ENCODE measurements around the gene ANKRD24.

ANKRD24 gene

DNA sequence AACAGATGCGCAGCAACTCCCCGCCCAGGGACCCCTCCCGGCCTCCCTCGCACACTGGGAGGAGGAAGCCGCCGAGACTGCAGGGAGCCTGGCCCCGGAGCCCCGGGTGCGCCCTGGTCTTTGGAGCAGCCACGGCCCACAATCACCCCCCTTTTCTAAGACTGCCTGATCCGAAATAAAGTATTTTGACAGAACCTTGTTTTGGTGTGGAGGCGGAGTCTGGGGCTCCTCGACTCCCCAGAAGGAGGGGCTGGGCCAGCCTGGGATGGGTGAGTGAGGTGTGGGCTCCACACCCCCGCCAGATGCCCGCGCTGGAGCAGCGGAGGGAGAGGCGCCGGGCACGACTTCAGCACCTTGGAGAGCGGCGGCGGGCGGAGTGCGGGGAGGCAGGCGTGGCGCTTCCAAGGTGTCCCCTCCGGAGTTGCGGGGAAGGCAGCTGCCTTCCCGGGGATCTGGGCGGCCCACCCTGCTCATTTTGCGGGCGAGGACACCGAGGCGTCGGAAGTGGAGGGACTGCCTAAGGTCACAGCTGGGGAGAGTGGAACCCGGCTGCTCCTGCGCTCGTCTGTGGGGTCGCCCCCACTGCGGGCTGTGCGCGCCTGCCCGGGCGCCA, 9.5 kb upstream of the ANKRD24 start:
- H3K27me3 ChIP-seq (replicated peaks; ENCODE audit: control insufficient read depth, insufficient read depth, low read length, poor library complexity, severe bottlenecking), result no peaks in the 10 kb centered on the region
- H3K9me3 ChIP-seq (ENCODE audit: control insufficient read depth, low read length), result no peaks in the 10 kb centered on the region
- H3K4me1 ChIP-seq (ENCODE audit: control insufficient read depth, insufficient read depth, low read length, poor library complexity, severe bottlenecking), result peaks cover 3% of the 10 kb centered on the region
- no peak overlapping the region for H3K4me3 ChIP-seq (ENCODE audit: insufficient read depth, low read depth, low read length, poor library complexity, severe bottlenecking)
- no peak overlapping the region for H3K27ac ChIP-seq (ENCODE audit: insufficient read depth, low read length, poor library complexity, severe bottlenecking)
- DNase-seq, result peak; percentile 41 to 53 (median 44)
- H3K36me3 ChIP-seq (ENCODE audit: control insufficient read depth, insufficient read depth, low read length), result peaks cover 16% of the 10 kb centered on the region

DNA sequence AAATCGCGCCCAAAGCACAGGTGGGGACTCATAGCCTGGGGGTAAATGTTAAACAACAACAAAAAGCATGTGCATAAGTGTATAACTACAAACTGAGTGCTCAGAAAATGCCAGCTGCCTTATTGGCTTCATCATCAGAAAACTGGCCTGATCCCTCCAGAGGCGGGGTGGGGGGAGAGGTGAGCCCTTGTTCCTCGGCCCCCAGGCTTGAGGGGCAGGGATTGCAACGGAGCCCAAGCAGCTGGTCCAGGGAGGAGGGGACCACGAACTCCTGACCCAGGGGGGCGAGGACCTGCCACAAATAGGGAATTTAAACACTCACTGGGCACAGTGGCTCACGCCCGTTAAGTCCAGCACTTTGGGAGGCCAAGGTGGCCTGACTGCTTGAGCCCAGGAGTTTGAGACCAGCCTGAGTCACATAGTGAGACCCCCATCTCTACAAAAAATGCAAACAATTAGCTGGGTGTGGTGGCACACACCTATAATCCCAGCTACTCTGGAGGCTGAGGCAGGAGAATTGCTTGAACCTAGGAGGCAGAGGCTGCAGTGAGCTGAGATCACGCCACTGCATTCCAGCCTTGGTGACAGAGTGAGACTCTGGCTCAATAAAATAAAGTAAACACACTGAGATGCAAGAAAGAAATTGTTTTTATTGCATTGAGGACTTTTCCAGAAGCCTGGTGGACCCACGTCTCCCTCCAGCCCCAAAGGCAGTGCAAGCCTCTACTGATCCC, 8.8 kb upstream of the ANKRD24 start:
- DNase-seq, result no peak
- Histone ChIP-seq H3K36me3 (ENCODE audit: control insufficient read depth, insufficient read depth, low read length) (peaks cover 16% of the 10 kb centered on the region), H3K27me3 (replicated peaks; ENCODE audit: control insufficient read depth, insufficient read depth, low read length, poor library complexity, severe bottlenecking) (no peaks in the 10 kb centered on the region), H3K4me3 (ENCODE audit: insufficient read depth, low read depth, low read length, poor library complexity, severe bottlenecking) (no peak overlapping the region), H3K9me3 (ENCODE audit: control insufficient read depth, low read length) (no peaks in the 10 kb centered on the region), H3K4me1 (ENCODE audit: control insufficient read depth, insufficient read depth, low read length, poor library complexity, severe bottlenecking) (peaks cover 3% of the 10 kb centered on the region), H3K27ac (ENCODE audit: insufficient read depth, low read length, poor library complexity, severe bottlenecking) (no peak overlapping the region)

DNA sequence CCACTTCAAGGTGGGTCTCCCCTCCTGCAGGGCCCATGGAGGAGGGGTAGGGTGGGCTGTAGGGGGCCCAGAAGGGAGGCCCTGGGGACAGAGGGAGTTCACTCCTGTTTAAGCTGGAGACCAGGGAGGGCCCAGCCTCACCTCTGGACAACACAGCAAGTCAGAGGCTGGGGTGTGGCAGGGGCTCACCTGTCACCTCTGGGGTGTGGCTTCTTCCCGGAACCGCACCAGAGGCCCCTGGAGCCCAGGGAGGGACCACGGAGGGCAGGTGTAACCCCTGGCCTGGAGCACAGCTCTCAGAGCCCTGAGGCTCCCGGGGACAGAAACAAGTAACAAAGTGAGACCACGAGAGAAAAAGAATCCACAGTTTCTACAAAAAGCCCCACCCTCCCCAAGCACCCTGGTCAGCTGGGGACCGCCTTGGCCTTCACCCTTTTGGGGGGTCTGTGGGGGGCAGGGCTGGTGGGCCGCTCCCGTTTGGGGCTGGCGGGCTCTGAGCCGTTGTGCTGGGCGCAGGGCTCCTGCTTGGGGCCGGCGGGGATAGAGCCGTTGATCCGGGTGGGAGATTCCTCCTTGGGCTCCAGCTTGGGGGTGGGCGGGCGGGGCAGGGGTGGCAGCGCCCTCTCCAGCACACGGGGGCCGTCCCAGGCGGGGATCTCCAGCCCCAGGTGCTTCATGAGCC, 8.1 kb upstream of the ANKRD24 start:
- no peak for DNase-seq
- no peaks in the 10 kb centered on the region for H3K9me3 ChIP-seq (ENCODE audit: control insufficient read depth, low read length)
- peaks cover 16% of the 10 kb centered on the region for H3K36me3 ChIP-seq (ENCODE audit: control insufficient read depth, insufficient read depth, low read length)
- no peak overlapping the region for H3K4me3 ChIP-seq (ENCODE audit: insufficient read depth, low read depth, low read length, poor library complexity, severe bottlenecking)
- H3K27ac ChIP-seq (ENCODE audit: insufficient read depth, low read length, poor library complexity, severe bottlenecking), result no peak overlapping the region
- no peaks in the 10 kb centered on the region for H3K27me3 ChIP-seq (replicated peaks; ENCODE audit: control insufficient read depth, insufficient read depth, low read length, poor library complexity, severe bottlenecking)
- H3K4me1 ChIP-seq (ENCODE audit: control insufficient read depth, insufficient read depth, low read length, poor library complexity, severe bottlenecking), result peaks cover 3% of the 10 kb centered on the region

DNA sequence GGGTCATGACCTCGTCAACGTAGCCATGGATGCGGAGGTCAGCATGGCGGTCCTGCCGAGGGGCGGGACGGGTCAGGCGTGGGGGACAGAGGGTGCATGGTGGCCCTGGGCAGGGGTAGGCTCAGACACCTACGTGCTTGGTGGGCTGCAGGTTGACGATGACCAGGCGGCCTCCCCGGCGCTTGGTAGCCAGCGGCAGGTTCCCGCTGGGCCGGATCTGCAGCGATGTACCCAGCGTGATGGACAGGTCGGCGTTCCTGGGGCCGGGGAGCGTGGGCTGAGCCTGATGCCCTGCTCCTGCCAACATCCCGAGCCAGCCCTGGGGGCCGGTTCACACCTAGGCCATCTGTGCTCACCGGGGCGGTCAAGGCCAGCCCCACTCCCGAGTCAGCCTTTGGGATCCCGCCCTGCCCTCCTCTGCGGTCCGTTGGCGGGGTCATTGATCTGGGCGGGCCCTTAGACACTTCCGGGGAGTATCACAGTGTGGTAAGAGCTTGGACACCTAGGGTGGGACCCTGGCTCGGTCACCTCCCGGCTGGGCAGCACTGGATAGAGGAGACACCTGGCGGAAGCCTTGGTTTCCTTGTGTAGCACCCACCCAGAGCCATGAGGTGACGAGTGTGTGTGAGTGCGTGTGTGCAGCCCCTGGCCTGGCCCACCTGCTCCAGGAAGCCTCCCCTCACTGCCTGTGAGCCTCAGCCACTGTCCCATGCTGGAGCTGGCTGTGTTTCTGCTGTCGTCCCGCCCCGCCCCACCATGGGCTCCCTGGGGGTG, 7.4 kb upstream of the ANKRD24 start:
- H3K27me3 ChIP-seq (replicated peaks; ENCODE audit: control insufficient read depth, insufficient read depth, low read length, poor library complexity, severe bottlenecking), result no peaks in the 10 kb centered on the region
- H3K4me3 ChIP-seq (ENCODE audit: insufficient read depth, low read depth, low read length, poor library complexity, severe bottlenecking), result no peak overlapping the region
- H3K4me1 ChIP-seq (ENCODE audit: control insufficient read depth, insufficient read depth, low read length, poor library complexity, severe bottlenecking), result peaks cover 3% of the 10 kb centered on the region
- H3K9me3 ChIP-seq (ENCODE audit: control insufficient read depth, low read length), result no peaks in the 10 kb centered on the region
- peaks cover 19% of the 10 kb centered on the region for H3K36me3 ChIP-seq (ENCODE audit: control insufficient read depth, insufficient read depth, low read length)
- H3K27ac ChIP-seq (ENCODE audit: insufficient read depth, low read length, poor library complexity, severe bottlenecking), result no peak overlapping the region
- DNase-seq, result no peak

DNA sequence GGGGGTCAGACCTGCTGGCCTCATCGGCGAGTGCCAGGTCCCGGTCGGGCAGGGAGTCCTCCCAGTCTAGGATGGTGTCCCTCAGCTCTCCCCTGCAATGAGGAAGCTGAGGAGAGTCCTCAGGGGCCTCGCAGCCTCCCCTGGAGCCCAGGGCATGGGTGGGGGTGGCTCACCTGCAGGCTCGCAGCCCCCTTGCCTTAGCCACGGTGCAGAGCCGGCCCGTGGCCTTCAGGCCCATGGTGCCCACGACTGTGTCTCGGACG, 6.9 kb upstream of the ANKRD24 start:
- peaks cover 19% of the 10 kb centered on the region for H3K36me3 ChIP-seq (ENCODE audit: control insufficient read depth, insufficient read depth, low read length)
- H3K27ac ChIP-seq (ENCODE audit: insufficient read depth, low read length, poor library complexity, severe bottlenecking), result no peak overlapping the region
- H3K27me3 ChIP-seq (replicated peaks; ENCODE audit: control insufficient read depth, insufficient read depth, low read length, poor library complexity, severe bottlenecking), result no peaks in the 10 kb centered on the region
- peaks cover 8% of the 10 kb centered on the region for H3K4me1 ChIP-seq (ENCODE audit: control insufficient read depth, insufficient read depth, low read length, poor library complexity, severe bottlenecking)
- DNase-seq, result no peak
- H3K9me3 ChIP-seq (ENCODE audit: control insufficient read depth, low read length), result no peaks in the 10 kb centered on the region
- no peak overlapping the region for H3K4me3 ChIP-seq (ENCODE audit: insufficient read depth, low read depth, low read length, poor library complexity, severe bottlenecking)

DNA sequence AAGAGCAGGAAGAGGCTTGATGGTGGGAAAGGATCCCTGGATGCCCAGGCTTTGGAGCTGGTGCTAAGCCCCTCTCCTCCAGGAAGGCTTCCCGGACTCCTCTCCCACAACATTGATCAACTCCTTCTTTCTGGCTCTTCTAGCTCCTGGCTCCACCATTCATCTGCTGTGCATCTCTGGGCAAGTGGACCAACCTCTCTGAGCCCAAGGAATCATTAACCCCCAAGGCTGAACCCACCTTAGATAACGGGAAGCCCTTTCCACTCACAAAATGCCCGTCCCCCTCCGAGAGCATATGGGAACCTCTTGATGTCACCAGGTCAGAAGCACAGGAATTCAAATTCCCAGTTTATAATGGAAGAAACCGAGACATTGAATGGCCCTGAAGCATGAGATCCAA, 5.3 kb upstream of the ANKRD24 start:
- peaks cover 19% of the 10 kb centered on the region for H3K36me3 ChIP-seq (ENCODE audit: control insufficient read depth, insufficient read depth, low read length)
- no peak for DNase-seq
- no peak overlapping the region for H3K4me3 ChIP-seq (ENCODE audit: insufficient read depth, low read depth, low read length, poor library complexity, severe bottlenecking)

DNA sequence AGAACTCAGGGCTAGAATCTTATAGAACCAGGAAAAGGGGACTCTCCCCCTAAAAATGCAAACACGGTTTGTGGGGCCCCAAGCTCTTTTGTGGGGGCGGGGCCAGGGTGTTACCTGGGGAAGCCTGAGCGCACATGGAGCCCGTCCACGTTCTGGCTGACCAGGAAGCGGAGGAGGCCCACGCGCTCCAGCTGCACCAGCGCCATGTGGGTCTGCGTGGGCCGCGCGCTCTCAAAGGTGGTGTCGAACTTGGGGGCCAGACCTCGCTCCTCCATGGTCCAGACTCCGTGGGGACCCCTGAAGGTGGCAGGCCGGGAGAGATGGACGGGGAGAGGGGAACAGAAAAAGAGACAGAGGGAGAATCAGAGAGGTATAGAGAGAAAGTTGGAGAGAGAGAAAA, 3.5 kb upstream of the ANKRD24 start:
- DNase-seq, result no peak
- H3K36me3 ChIP-seq (ENCODE audit: control insufficient read depth, insufficient read depth, low read length), result peaks cover 19% of the 10 kb centered on the region
- H3K4me1 ChIP-seq (ENCODE audit: control insufficient read depth, insufficient read depth, low read length, poor library complexity, severe bottlenecking), result peaks cover 21% of the 10 kb centered on the region
- H3K9me3 ChIP-seq (ENCODE audit: control insufficient read depth, low read length), result no peaks in the 10 kb centered on the region
- H3K27ac ChIP-seq (ENCODE audit: insufficient read depth, low read length, poor library complexity, severe bottlenecking), result no peak overlapping the region
- H3K4me3 ChIP-seq (ENCODE audit: insufficient read depth, low read depth, low read length, poor library complexity, severe bottlenecking), result no peak overlapping the region
- H3K27me3 ChIP-seq (replicated peaks; ENCODE audit: control insufficient read depth, insufficient read depth, low read length, poor library complexity, severe bottlenecking), result no peaks in the 10 kb centered on the region

More for the DNA sequence above, 5.3 kb upstream of the ANKRD24 start:
- H3K27ac ChIP-seq (ENCODE audit: insufficient read depth, low read length, poor library complexity, severe bottlenecking), result no peak overlapping the region
- no peaks in the 10 kb centered on the region for H3K27me3 ChIP-seq (replicated peaks; ENCODE audit: control insufficient read depth, insufficient read depth, low read length, poor library complexity, severe bottlenecking)
- no peaks in the 10 kb centered on the region for H3K9me3 ChIP-seq (ENCODE audit: control insufficient read depth, low read length)
- H3K4me1 ChIP-seq (ENCODE audit: control insufficient read depth, insufficient read depth, low read length, poor library complexity, severe bottlenecking), result peaks cover 23% of the 10 kb centered on the region

DNA sequence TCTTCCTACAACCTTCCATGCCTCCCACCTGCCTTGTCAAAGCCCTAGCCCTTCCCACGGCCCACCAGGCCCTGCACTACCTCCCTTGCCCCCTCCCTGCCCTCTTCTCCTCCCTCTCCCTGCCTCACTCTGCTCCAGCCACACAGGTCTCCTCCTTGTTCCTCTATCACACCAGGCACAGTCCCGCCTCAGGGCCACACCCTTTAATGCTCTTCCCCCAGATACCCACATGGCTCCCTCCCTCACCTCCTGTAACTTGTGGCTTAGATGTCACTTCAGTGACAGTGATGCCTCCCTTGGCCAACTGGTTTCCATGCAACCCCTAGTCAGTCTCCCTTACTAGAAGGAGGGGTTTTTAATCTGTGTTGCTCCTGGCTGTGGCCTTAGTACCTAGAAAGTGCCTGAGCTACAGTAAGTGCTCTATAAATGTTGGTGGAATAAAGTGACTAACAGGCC, 1.4 kb upstream of the ANKRD24 start:
- Histone ChIP-seq H3K27ac (ENCODE audit: insufficient read depth, low read length, poor library complexity, severe bottlenecking) (no peak overlapping the region), H3K4me1 (ENCODE audit: control insufficient read depth, insufficient read depth, low read length, poor library complexity, severe bottlenecking) (peaks cover 21% of the 10 kb centered on the region), H3K36me3 (ENCODE audit: control insufficient read depth, insufficient read depth, low read length) (peaks cover 12% of the 10 kb centered on the region), H3K9me3 (ENCODE audit: control insufficient read depth, low read length) (no peaks in the 10 kb centered on the region), H3K4me3 (ENCODE audit: insufficient read depth, low read depth, low read length, poor library complexity, severe bottlenecking) (no peak overlapping the region), H3K27me3 (replicated peaks; ENCODE audit: control insufficient read depth, insufficient read depth, low read length, poor library complexity, severe bottlenecking) (no peaks in the 10 kb centered on the region)
- no peak for DNase-seq

DNA sequence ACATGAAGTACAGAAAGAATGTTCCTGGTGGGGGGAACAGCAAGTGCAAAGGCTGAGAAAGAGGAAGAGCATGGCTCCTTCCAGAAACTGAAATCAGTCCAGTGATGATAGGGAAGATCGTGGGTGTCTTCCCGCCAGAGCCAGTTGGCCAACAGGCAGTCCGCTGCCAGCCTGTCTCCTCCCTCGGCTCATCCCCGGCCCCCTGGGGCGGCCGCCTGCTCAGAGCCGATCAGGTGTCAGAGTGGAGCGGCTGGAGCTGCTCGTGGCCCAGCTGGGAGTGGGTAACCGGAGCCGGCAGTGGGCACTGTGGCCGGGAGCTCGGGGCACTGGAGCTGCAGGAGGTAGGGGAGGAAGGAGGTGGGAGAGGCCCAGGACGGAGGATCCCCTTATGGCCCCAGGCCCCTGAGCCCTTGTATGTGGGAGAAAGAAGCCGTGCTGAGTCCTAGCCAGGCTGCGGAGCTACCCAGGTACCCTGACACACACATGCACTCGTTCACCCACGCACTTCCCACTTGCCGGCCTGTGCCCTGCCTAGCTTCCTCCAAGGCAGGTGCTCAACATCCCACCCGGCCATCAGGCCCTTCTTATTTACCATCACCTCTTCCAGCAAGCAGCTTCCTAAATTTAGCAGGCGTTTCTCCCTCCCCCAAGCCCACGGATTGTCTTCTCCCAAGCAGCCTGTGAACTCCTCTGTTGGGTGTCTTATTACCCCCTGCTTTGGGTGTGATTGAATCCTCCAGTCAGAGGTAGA, 1.7 kb downstream of the ANKRD24 start:
- Histone ChIP-seq H3K36me3 (ENCODE audit: control insufficient read depth, insufficient read depth, low read length) (peaks cover 3% of the 10 kb centered on the region), H3K4me3 (ENCODE audit: insufficient read depth, low read depth, low read length, poor library complexity, severe bottlenecking) (no peak overlapping the region), H3K9me3 (ENCODE audit: control insufficient read depth, low read length) (no peaks in the 10 kb centered on the region), H3K27ac (ENCODE audit: insufficient read depth, low read length, poor library complexity, severe bottlenecking) (no peak overlapping the region), H3K4me1 (ENCODE audit: control insufficient read depth, insufficient read depth, low read length, poor library complexity, severe bottlenecking) (peaks cover 21% of the 10 kb centered on the region), H3K27me3 (replicated peaks; ENCODE audit: control insufficient read depth, insufficient read depth, low read length, poor library complexity, severe bottlenecking) (no peaks in the 10 kb centered on the region)
- no peak for DNase-seq
